ENCODE measurements around the gene OSR1.

Gene OSR1

DNA sequence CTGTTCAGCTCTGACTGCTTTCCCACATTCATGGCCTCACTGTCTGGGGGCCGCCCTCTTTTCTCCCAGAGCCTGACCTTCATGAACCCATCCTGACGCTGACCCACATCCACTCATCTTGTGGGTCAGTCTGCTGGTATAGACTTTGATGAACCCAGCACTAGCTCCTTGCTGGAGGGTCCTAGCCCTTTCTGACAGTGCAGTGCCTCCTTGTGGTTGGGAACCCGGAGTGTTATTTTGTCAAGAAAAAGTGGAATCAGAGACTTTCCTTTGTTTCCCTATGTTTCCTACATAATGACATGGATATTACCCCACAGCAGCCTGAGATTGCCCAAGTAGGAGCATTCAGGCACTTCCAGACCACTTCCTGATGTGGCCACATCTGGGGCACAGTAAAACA, 19.3 kb upstream of the OSR1 start:
- no peak overlapping the region for H2BK5ac ChIP-seq (ENCODE audit: low read length)
- H3K79me1 ChIP-seq (ENCODE audit: low read length): no peaks in the 10 kb centered on the region
- H3K4me1 ChIP-seq (ENCODE audit: control insufficient read depth, low read depth, low read length): no peaks in the 10 kb centered on the region
- no peak overlapping the region for H4K8ac ChIP-seq (ENCODE audit: low read depth, low read length)
- no peak for DNase-seq
- H3K18ac ChIP-seq (ENCODE audit: low read length): no peak overlapping the region
- H3K4ac ChIP-seq (ENCODE audit: low read depth, low read length): no peak overlapping the region
- no peak overlapping the region for H2BK120ac ChIP-seq (ENCODE audit: low read depth, low read length)
- H3K4me3 ChIP-seq (ENCODE audit: low read length): no peak overlapping the region
- H3K23ac ChIP-seq (ENCODE audit: low read length): no peak overlapping the region
- no peak overlapping the region for H2AK5ac ChIP-seq (ENCODE audit: low read length)
- H3K27ac ChIP-seq (ENCODE audit: low read depth, low read length): no peak overlapping the region
- H3K27me3 ChIP-seq (ENCODE audit: insufficient read depth, low read length, poor library complexity): no peaks in the 10 kb centered on the region
- no peak overlapping the region for H4K5ac ChIP-seq (ENCODE audit: low read length)
- H3K9ac ChIP-seq (ENCODE audit: low read length): no peak overlapping the region
- no CpG with 5 or more reads among the region's 3 CpGs for WGBS (ENCODE audit: extremely low coverage, insufficient coverage, low lambda C conversion rate)
- no peak overlapping the region for H3K56ac ChIP-seq (ENCODE audit: low read length)
- no peak overlapping the region for H2BK15ac ChIP-seq (replicated peaks; ENCODE audit: low read depth)
- no peaks in the 10 kb centered on the region for H3K79me2 ChIP-seq (ENCODE audit: control insufficient read depth, insufficient read depth, low read length)
- no peaks in the 10 kb centered on the region for H3K36me3 ChIP-seq (ENCODE audit: control insufficient read depth, insufficient read depth, low read length)
- no peak overlapping the region for H3K4me2 ChIP-seq (ENCODE audit: low read length)

- H3K9ac ChIP-seq (ENCODE audit: low read length): no peak overlapping the region
- no peak overlapping the region for H3K4ac ChIP-seq (ENCODE audit: low read depth, low read length)
- H2BK5ac ChIP-seq (ENCODE audit: low read length): no peak overlapping the region
- H2BK120ac ChIP-seq (ENCODE audit: low read depth, low read length): no peak overlapping the region
- no peaks in the 10 kb centered on the region for H3K36me3 ChIP-seq (ENCODE audit: control insufficient read depth, insufficient read depth, low read length)
- H3K79me1 ChIP-seq (ENCODE audit: low read length): no peaks in the 10 kb centered on the region
- H3K27me3 ChIP-seq (ENCODE audit: insufficient read depth, low read length, poor library complexity): no peaks in the 10 kb centered on the region
- DNase-seq: no peak
- no peak overlapping the region for H3K56ac ChIP-seq (ENCODE audit: low read length)
- no peak overlapping the region for H3K23ac ChIP-seq (ENCODE audit: low read length)
- no peak overlapping the region for H2AK5ac ChIP-seq (ENCODE audit: low read length)
- no peak overlapping the region for H2BK15ac ChIP-seq (replicated peaks; ENCODE audit: low read depth)
- no CpG with 5 or more reads among the region's 2 CpGs for WGBS (ENCODE audit: extremely low coverage, insufficient coverage, low lambda C conversion rate)
- no peaks in the 10 kb centered on the region for H3K4me1 ChIP-seq (ENCODE audit: control insufficient read depth, low read depth, low read length)
- no peak overlapping the region for H3K4me2 ChIP-seq (ENCODE audit: low read length)
- H3K27ac ChIP-seq (ENCODE audit: low read depth, low read length): no peak overlapping the region
- H4K5ac ChIP-seq (ENCODE audit: low read length): no peak overlapping the region
- no peak overlapping the region for H3K18ac ChIP-seq (ENCODE audit: low read length)
- H4K8ac ChIP-seq (ENCODE audit: low read depth, low read length): no peak overlapping the region
- no peak overlapping the region for H3K4me3 ChIP-seq (ENCODE audit: low read length)
- no peaks in the 10 kb centered on the region for H3K79me2 ChIP-seq (ENCODE audit: control insufficient read depth, insufficient read depth, low read length)
Observed at GRCh38 chr2:19373352-19373751, 14.9 kb upstream of the OSR1 start.

- H4K5ac ChIP-seq (ENCODE audit: low read length): no peak overlapping the region
- H2AK5ac ChIP-seq (ENCODE audit: low read length): no peak overlapping the region
- no peak overlapping the region for H3K23ac ChIP-seq (ENCODE audit: low read length)
- no peak overlapping the region for H2BK120ac ChIP-seq (ENCODE audit: low read depth, low read length)
- no peak overlapping the region for H2BK5ac ChIP-seq (ENCODE audit: low read length)
- H3K4me2 ChIP-seq (ENCODE audit: low read length): no peak overlapping the region
- H3K56ac ChIP-seq (ENCODE audit: low read length): no peak overlapping the region
- no peak for DNase-seq
- H3K36me3 ChIP-seq (ENCODE audit: control insufficient read depth, insufficient read depth, low read length): no peaks in the 10 kb centered on the region
- no peak overlapping the region for H2BK15ac ChIP-seq (replicated peaks; ENCODE audit: low read depth)
- WGBS (ENCODE audit: extremely low coverage, insufficient coverage, low lambda C conversion rate): no CpG with 5 or more reads among the region's 4 CpGs
- no peak overlapping the region for H3K27ac ChIP-seq (ENCODE audit: low read depth, low read length)
- H3K4ac ChIP-seq (ENCODE audit: low read depth, low read length): no peak overlapping the region
- H3K4me1 ChIP-seq (ENCODE audit: control insufficient read depth, low read depth, low read length): no peaks in the 10 kb centered on the region
- H3K27me3 ChIP-seq (ENCODE audit: insufficient read depth, low read length, poor library complexity): no peaks in the 10 kb centered on the region
- no peaks in the 10 kb centered on the region for H3K79me1 ChIP-seq (ENCODE audit: low read length)
- H3K79me2 ChIP-seq (ENCODE audit: control insufficient read depth, insufficient read depth, low read length): no peaks in the 10 kb centered on the region
- no peak overlapping the region for H3K9ac ChIP-seq (ENCODE audit: low read length)
- no peak overlapping the region for H3K18ac ChIP-seq (ENCODE audit: low read length)
- no peak overlapping the region for H3K4me3 ChIP-seq (ENCODE audit: low read length)
- no peak overlapping the region for H4K8ac ChIP-seq (ENCODE audit: low read depth, low read length)
Observed at GRCh38 chr2:19371996-19372582, 13.7 kb upstream of the OSR1 start.

- Histone ChIP-seq H3K9ac (ENCODE audit: low read length) (no peak overlapping the region), H2BK120ac (ENCODE audit: low read depth, low read length) (no peak overlapping the region), H4K8ac (ENCODE audit: low read depth, low read length) (no peak overlapping the region), H4K5ac (ENCODE audit: low read length) (no peak overlapping the region), H3K4ac (ENCODE audit: low read depth, low read length) (no peak overlapping the region), H2BK15ac (replicated peaks; ENCODE audit: low read depth) (no peak overlapping the region), H3K4me2 (ENCODE audit: low read length) (no peak overlapping the region), H3K27ac (ENCODE audit: low read depth, low read length) (no peak overlapping the region), H3K18ac (ENCODE audit: low read length) (no peak overlapping the region), H3K27me3 (ENCODE audit: insufficient read depth, low read length, poor library complexity) (peaks cover 6% of the 10 kb centered on the region), H3K36me3 (ENCODE audit: control insufficient read depth, insufficient read depth, low read length) (no peaks in the 10 kb centered on the region), H3K4me3 (ENCODE audit: low read length) (no peak overlapping the region), H3K4me1 (ENCODE audit: control insufficient read depth, low read depth, low read length) (no peaks in the 10 kb centered on the region), H3K79me2 (ENCODE audit: control insufficient read depth, insufficient read depth, low read length) (no peaks in the 10 kb centered on the region), H3K56ac (ENCODE audit: low read length) (no peak overlapping the region), H3K79me1 (ENCODE audit: low read length) (no peaks in the 10 kb centered on the region), H3K23ac (ENCODE audit: low read length) (no peak overlapping the region), H2BK5ac (ENCODE audit: low read length) (no peak overlapping the region), H2AK5ac (ENCODE audit: low read length) (no peak overlapping the region)
- no CpG with 5 or more reads among the region's 2 CpGs for WGBS (ENCODE audit: extremely low coverage, insufficient coverage, low lambda C conversion rate)
- peak; percentile 59 for DNase-seq
Observed at GRCh38 chr2:19369341-19369955, 11.0 kb upstream of the OSR1 start.

- WGBS (ENCODE audit: extremely low coverage, insufficient coverage, low lambda C conversion rate): no CpG with 5 or more reads among the region's 4 CpGs
- Histone ChIP-seq H3K79me2 (ENCODE audit: control insufficient read depth, insufficient read depth, low read length) (no peaks in the 10 kb centered on the region), H3K4me3 (ENCODE audit: low read length) (no peak overlapping the region), H3K56ac (ENCODE audit: low read length) (no peak overlapping the region), H2AK5ac (ENCODE audit: low read length) (no peak overlapping the region), H3K4ac (ENCODE audit: low read depth, low read length) (no peak overlapping the region), H3K27ac (ENCODE audit: low read depth, low read length) (no peak overlapping the region), H4K5ac (ENCODE audit: low read length) (no peak overlapping the region), H3K4me1 (ENCODE audit: control insufficient read depth, low read depth, low read length) (no peaks in the 10 kb centered on the region), H3K27me3 (ENCODE audit: insufficient read depth, low read length, poor library complexity) (peaks cover 12% of the 10 kb centered on the region), H3K79me1 (ENCODE audit: low read length) (no peaks in the 10 kb centered on the region), H3K23ac (ENCODE audit: low read length) (no peak overlapping the region), H4K8ac (ENCODE audit: low read depth, low read length) (no peak overlapping the region), H3K4me2 (ENCODE audit: low read length) (no peak overlapping the region), H3K36me3 (ENCODE audit: control insufficient read depth, insufficient read depth, low read length) (no peaks in the 10 kb centered on the region), H3K9ac (ENCODE audit: low read length) (no peak overlapping the region), H2BK5ac (ENCODE audit: low read length) (no peak overlapping the region), H3K18ac (ENCODE audit: low read length) (no peak overlapping the region), H2BK120ac (ENCODE audit: low read depth, low read length) (no peak overlapping the region), H2BK15ac (replicated peaks; ENCODE audit: low read depth) (no peak overlapping the region)
- no peak for DNase-seq
Observed at GRCh38 chr2:19368760-19369159, 10.3 kb upstream of the OSR1 start.

DNA sequence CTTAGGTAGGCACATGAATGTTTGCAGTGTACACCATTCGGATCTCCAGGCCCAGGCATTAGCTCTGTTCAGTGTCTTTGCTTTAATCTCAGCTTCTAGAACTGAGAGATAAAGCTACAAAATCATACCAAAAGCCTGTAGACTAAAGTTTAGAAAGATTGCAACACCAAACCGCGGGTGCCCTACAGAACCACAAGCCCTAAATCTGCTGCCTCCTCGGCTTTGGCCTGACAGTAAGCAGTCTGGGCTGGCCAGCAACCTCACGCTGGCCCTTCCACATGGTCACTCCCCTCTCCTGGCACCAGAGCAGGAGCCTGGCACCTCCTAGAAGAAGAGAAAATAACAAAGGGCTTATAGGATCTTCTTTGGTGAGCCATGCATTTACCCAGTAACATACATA, 8.9 kb upstream of the OSR1 start:
- no peak overlapping the region for H3K4ac ChIP-seq (ENCODE audit: low read depth, low read length)
- no peak overlapping the region for H4K8ac ChIP-seq (ENCODE audit: low read depth, low read length)
- no peaks in the 10 kb centered on the region for H3K4me1 ChIP-seq (ENCODE audit: control insufficient read depth, low read depth, low read length)
- no peak overlapping the region for H2BK120ac ChIP-seq (ENCODE audit: low read depth, low read length)
- H4K5ac ChIP-seq (ENCODE audit: low read length): no peak overlapping the region
- H3K9ac ChIP-seq (ENCODE audit: low read length): no peak overlapping the region
- H3K4me2 ChIP-seq (ENCODE audit: low read length): no peak overlapping the region
- H2AK5ac ChIP-seq (ENCODE audit: low read length): no peak overlapping the region
- no peak for DNase-seq
- H3K79me2 ChIP-seq (ENCODE audit: control insufficient read depth, insufficient read depth, low read length): no peaks in the 10 kb centered on the region
- no peak overlapping the region for H3K18ac ChIP-seq (ENCODE audit: low read length)
- H3K36me3 ChIP-seq (ENCODE audit: control insufficient read depth, insufficient read depth, low read length): no peaks in the 10 kb centered on the region
- H3K23ac ChIP-seq (ENCODE audit: low read length): no peak overlapping the region
- no CpG with 5 or more reads among the region's 5 CpGs for WGBS (ENCODE audit: extremely low coverage, insufficient coverage, low lambda C conversion rate)
- H3K4me3 ChIP-seq (ENCODE audit: low read length): no peak overlapping the region
- H3K56ac ChIP-seq (ENCODE audit: low read length): no peak overlapping the region
- peaks cover 24% of the 10 kb centered on the region for H3K27me3 ChIP-seq (ENCODE audit: insufficient read depth, low read length, poor library complexity)
- H2BK5ac ChIP-seq (ENCODE audit: low read length): no peak overlapping the region
- no peaks in the 10 kb centered on the region for H3K79me1 ChIP-seq (ENCODE audit: low read length)
- H2BK15ac ChIP-seq (replicated peaks; ENCODE audit: low read depth): no peak overlapping the region
- no peak overlapping the region for H3K27ac ChIP-seq (ENCODE audit: low read depth, low read length)

Measured in mesendoderm (in vitro differentiated cells).